Naive B cell (primary cell): ENCODE results near the gene PLA2G12B. TPM values are rescaled to one million over a fixed set of nuclear protein-coding genes. Genes with fewer than 3 reads are reported as not detected.
"Not testable (repeated sequence)": the region's sequence is repeated elsewhere in the genome, so short reads cannot be mapped to it uniquely, and the experiment has no call there.

Source experiments
- ATAC-seq, 2 donors: fragments of 150-1000 bp; cut with Tn5 transposase; 2 replicates each; pipeline ENCODE4 v1.10.0; 2021; ENCODE audit warnings: low read depth in 2 of 2, mild to moderate bottlenecking in 2 of 2, moderate library complexity in 2 of 2
- DNase-seq: peaks from one replicate; pipeline ENCODE4 v3.0.0; 2022
- H3K27ac Mint-ChIP-seq, 6 donors: one replicate each; pipeline ENCODE4 v1.8.0; 2020 to 2022; ENCODE audit warnings: mild to moderate bottlenecking in 6 of 6, mixed read lengths in 6 of 6, moderate library complexity in 5 of 6, inconsistent platforms in 2 of 6
- H3K27me3 Mint-ChIP-seq, 3 donors: one replicate each; pipeline ENCODE4 v1.8.0; 2021 to 2022; ENCODE audit warnings: mixed read lengths in 3 of 3, mild to moderate bottlenecking in 1 of 3
- H3K36me3 Mint-ChIP-seq, 2 donors: one replicate each; pipeline ENCODE4 v1.8.0; 2020 to 2022; ENCODE audit warnings: mixed read lengths in 2 of 2, inconsistent platforms in 1 of 2, mild to moderate bottlenecking in 1 of 2
- H3K4me1 Mint-ChIP-seq, 3 donors: one replicate each; pipeline ENCODE4 v1.8.0; 2020 to 2022; ENCODE audit warnings: mixed read lengths in 3 of 3, inconsistent platforms in 1 of 3, mild to moderate bottlenecking in 1 of 3, moderate library complexity in 1 of 3
- H3K4me3 Mint-ChIP-seq, 8 donors: one replicate each; pipeline ENCODE4 v1.8.0; 2020 to 2022; ENCODE audit warnings: mild to moderate bottlenecking in 8 of 8, mixed read lengths in 8 of 8, moderate library complexity in 8 of 8, inconsistent platforms in 2 of 8
- H3K9me3 Mint-ChIP-seq, 7 donors: one replicate each; pipeline ENCODE4 v1.8.0; 2020 to 2022; ENCODE audit warnings: mixed read lengths in 7 of 7, mild to moderate bottlenecking in 5 of 7, inconsistent platforms in 2 of 7, moderate library complexity in 1 of 7
- polyA plus RNA-seq, 6 donors: library from polyadenylated mRNA; unstranded; fragments of 300-500 nt; fragmentation: Illumina TruSeq; gene quantifications; one replicate each; pipeline ENCODE4 v1.2.3, GENCODE V29; 2021; ENCODE audit warnings: low read depth in 6 of 6

Gene PLA2G12B
- polyA plus RNA-seq, 6 donors from 2014 or later = not detected

DNA sequence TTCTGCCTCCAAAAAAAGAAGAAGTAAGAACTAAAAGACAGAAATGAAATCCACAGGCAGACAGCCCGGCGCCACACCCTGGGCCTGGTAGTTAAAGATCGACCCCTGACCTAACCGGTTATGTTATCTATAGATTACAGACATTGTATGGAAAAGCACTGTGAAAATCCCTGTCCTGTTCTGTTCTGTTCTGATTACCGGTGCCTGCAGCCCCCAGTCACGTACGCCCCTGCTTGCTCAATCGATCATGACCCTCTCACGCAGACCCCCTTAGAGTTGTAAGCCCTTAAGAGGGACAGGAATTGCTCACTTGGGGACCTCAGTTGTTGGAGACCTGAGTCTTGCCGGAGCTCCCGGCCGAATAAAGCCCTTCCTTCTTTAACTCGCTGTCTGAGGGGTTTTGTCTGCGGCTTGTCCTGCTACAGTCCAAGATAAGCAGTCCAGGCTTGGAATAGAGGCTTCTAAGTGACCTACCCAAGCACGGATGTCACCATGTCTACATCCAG lies 50.6 kb downstream of the PLA2G12B start:
- DNase-seq, H3K9me3 Mint-ChIP-seq, ATAC-seq, H3K36me3 Mint-ChIP-seq, H3K4me1 Mint-ChIP-seq, H3K4me3 Mint-ChIP-seq, H3K27me3 Mint-ChIP-seq: not testable (repeated sequence)
- H3K27ac Mint-ChIP-seq = peak overlapping the region in 1 of 6 donors; percentile 58

- H3K36me3 Mint-ChIP-seq = no peaks in the 10 kb centered on the region
- H3K9me3 Mint-ChIP-seq = no peaks in the 10 kb centered on the region
- no peak overlapping the region for H3K27ac Mint-ChIP-seq
- no peak overlapping the region for H3K4me3 Mint-ChIP-seq
- H3K4me1 Mint-ChIP-seq = peaks cover 0 to under 1% (median 0%) of the 10 kb centered on the region in 3 donors
- ATAC-seq (no peak), DNase-seq (no peak)
- H3K27me3 Mint-ChIP-seq = peaks cover 5 to 10% (median 6%) of the 10 kb centered on the region in 3 donors
Measured at GRCh38 chr10:72899545-72899944, 55.1 kb downstream of the PLA2G12B start.

GRCh38 chr10:72898616-72899015 lies 56.0 kb downstream of the PLA2G12B start:
- ATAC-seq (no peak), DNase-seq (no peak)
- H3K27me3 Mint-ChIP-seq = peaks cover 5 to 10% (median 6%) of the 10 kb centered on the region in 3 donors
- no peak overlapping the region for H3K4me3 Mint-ChIP-seq
- H3K9me3 Mint-ChIP-seq = no peaks in the 10 kb centered on the region
- no peak overlapping the region for H3K27ac Mint-ChIP-seq
- no peaks in the 10 kb centered on the region for H3K36me3 Mint-ChIP-seq
- no peaks in the 10 kb centered on the region for H3K4me1 Mint-ChIP-seq

GRCh38 chr10:72895236-72895850 lies 59.3 kb downstream of the PLA2G12B start:
- H3K27me3 Mint-ChIP-seq = peaks cover 5 to 10% (median 6%) of the 10 kb centered on the region in 3 donors
- ATAC-seq (no peak), DNase-seq (no peak)
- no peaks in the 10 kb centered on the region for H3K36me3 Mint-ChIP-seq
- H3K4me1 Mint-ChIP-seq = no peaks in the 10 kb centered on the region
- H3K4me3 Mint-ChIP-seq = no peak overlapping the region
- no peaks in the 10 kb centered on the region for H3K9me3 Mint-ChIP-seq
- H3K27ac Mint-ChIP-seq = no peak overlapping the region

GRCh38 chr10:72893136-72893798 lies 61.3 kb downstream of the PLA2G12B start, which contains the start of gene OIT3:
OIT3 (plus strand) TSS chr10:72893739; CDS start chr10:72893799, 60 bp downstream.
- no peak within 1 kb of the TSS for H3K4me3 Mint-ChIP-seq
- no peaks in the 10 kb centered on the region for H3K9me3 Mint-ChIP-seq
- ATAC-seq = no peak
- H3K4me1 Mint-ChIP-seq = no peaks in the 10 kb centered on the region
- DNase-seq = no peak
- no peak within 1 kb of the TSS for H3K27ac Mint-ChIP-seq
- peaks cover 5 to 6% of the 10 kb centered on the region in 2 donors for H3K36me3 Mint-ChIP-seq
- H3K27me3 Mint-ChIP-seq = peaks cover 5 to 10% (median 6%) of the 10 kb centered on the region in 3 donors

- Mint-ChIP-seq H3K27ac (no peak overlapping the region), H3K4me3 (no peak overlapping the region), H3K4me1 (peaks cover 6 to 11% (median 7%) of the 10 kb centered on the region in 3 donors), H3K9me3 (no peaks in the 10 kb centered on the region), H3K36me3 (peaks cover 12 to 14% of the 10 kb centered on the region in 2 donors), H3K27me3 (peaks cover 0 to 3% (median 2%) of the 10 kb centered on the region in 3 donors)
- DNase-seq = no peak
- ATAC-seq = no peak
Measured at GRCh38 chr10:72890086-72890485, 64.5 kb downstream of the PLA2G12B start.

DNA sequence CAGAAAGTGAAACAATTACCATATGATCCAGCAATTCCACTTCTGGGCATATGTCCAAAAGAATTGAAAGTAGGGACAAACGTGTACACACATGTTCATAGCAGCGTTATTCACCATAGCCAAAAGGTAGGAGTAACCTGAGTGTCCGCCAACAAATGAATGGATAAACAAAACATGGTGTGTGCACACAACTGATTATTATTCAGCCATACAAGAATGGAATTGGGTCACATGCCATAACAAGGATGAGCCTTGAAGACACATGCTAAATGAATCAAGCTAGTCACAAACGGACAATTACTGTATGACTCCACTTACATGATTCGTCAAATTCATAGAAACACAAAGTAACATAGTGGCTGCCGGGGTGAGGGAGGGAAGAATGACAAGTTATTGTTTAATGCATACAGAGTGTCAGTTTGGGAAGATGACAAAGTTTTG lies 65.2 kb downstream of the PLA2G12B start:
- DNase-seq = no peak
- Mint-ChIP-seq H3K9me3 (no peaks in the 10 kb centered on the region), H3K4me3 (no peak overlapping the region), H3K36me3 (peaks cover 18 to 21% of the 10 kb centered on the region in 2 donors), H3K27ac (peak overlapping the region in 2 of 6 donors; percentile 35 to 36), H3K4me1 (peaks cover 6 to 11% (median 7%) of the 10 kb centered on the region in 3 donors), H3K27me3 (no peaks in the 10 kb centered on the region)
- no peak for ATAC-seq

DNA sequence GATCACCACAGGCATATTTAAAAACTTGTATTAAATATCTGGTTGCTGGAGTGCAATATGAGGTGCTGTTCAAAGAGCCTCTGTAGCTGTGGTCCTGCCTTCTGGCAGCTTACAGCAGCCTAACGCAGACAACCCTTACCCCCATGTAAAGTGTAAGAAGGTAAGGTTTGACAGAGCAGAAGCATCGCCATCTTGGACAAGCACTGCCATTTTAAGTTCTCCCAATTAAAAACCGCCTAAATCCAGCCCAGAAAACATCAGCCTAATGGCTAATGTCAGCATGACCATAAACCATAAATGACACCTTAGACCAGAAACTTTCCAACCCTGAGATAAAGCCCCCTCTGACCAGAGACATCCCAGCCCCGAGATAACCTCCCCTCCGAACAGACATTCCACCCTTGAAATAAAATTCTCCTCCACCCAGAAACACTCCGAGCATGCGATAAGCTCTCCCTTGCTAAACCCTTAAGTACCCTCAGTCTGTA lies 66.4 kb downstream of the PLA2G12B start:
- Mint-ChIP-seq H3K4me1 (peaks cover 6 to 11% (median 7%) of the 10 kb centered on the region in 3 donors), H3K27ac (peak overlapping the region in 2 of 6 donors; percentile 43 to 58), H3K4me3 (no peak overlapping the region), H3K27me3 (no peaks in the 10 kb centered on the region), H3K36me3 (peaks cover 18 to 30% of the 10 kb centered on the region in 2 donors), H3K9me3 (peaks cover 0 to under 1% (median 0%) of the 10 kb centered on the region in 7 donors)
- ATAC-seq = no peak
- DNase-seq = no peak

DNA sequence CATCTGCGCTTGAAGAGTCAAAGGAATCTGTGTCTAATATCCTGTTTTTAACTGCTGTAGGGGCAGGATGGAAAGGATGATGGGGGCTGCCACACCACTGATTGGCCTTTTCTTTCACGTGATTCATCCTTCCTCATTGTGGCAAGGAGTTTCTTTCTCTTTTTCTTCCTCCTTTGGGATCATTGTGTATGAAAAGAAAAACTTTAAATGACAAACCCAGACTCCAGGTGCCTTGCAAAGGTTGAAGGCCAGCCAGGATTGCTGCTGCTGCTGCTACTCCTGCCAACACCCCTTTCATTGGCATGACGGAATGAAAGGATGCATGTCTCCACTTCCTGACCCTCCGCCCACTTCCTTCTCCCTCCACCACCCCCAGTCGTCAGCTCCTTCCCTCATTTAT lies 67.6 kb downstream of the PLA2G12B start:
- no peak for ATAC-seq
- no peaks in the 10 kb centered on the region for H3K27me3 Mint-ChIP-seq
- H3K4me3 Mint-ChIP-seq = peak overlapping the region in 7 of 8 donors; percentile 48 to 81 (median 75)
- H3K4me1 Mint-ChIP-seq = peaks cover 6 to 11% (median 7%) of the 10 kb centered on the region in 3 donors
- H3K27ac Mint-ChIP-seq = peak overlapping the region in 3 of 6 donors; percentile 31 to 94 (median 82)
- peaks cover 26 to 36% of the 10 kb centered on the region in 2 donors for H3K36me3 Mint-ChIP-seq
- no peak for DNase-seq
- peaks cover 0 to 11% (median 6%) of the 10 kb centered on the region in 7 donors for H3K9me3 Mint-ChIP-seq

DNA sequence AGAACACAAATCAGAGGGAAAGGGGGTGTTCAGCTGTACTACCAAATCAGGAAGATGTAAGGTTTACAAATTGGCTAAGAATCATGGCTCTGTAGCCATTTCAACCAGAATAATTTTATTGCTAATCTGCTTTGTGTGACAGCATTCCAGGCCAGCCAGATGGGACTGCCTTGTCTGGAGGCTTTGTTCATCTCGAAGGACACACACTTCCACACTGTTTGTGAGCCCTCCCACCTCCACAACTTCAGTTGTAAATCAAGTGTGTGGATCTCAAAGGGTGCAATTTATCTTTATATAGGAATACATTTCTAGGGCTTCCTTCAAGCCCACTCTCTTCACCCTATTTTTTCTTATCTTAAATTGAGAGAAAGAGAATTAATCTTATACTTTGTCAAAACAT lies 68.0 kb downstream of the PLA2G12B start:
- no peak for ATAC-seq
- peaks cover 6 to 11% (median 7%) of the 10 kb centered on the region in 3 donors for H3K4me1 Mint-ChIP-seq
- peaks cover 26 to 36% of the 10 kb centered on the region in 2 donors for H3K36me3 Mint-ChIP-seq
- H3K27ac Mint-ChIP-seq = peak overlapping the region in 2 of 6 donors; percentile 31 to 94
- H3K27me3 Mint-ChIP-seq = no peaks in the 10 kb centered on the region
- H3K4me3 Mint-ChIP-seq = peak overlapping the region in 3 of 8 donors; percentile 78 to 81 (median 79)
- peaks cover 2 to 15% (median 7%) of the 10 kb centered on the region in 7 donors for H3K9me3 Mint-ChIP-seq
- no peak for DNase-seq

DNA sequence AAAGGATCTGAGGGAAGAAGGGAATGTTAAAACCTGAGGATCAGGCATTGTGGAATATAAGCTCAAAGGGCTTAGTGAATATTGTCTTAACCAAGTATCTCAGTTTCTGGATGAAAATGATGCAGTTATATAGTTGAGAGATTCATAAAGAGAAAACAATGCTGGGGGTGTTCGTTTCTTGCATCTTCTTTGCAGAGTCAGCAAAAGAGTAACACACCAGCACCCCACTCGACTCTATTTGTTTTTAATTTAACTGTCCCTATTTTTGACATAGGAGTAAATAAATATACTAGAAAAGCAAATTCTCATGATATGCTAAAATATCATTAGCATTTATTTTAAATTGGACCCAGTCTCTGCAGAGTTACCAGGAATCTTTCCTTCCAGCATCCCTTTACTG lies 68.7 kb downstream of the PLA2G12B start:
- H3K27ac Mint-ChIP-seq = peak overlapping the region in 1 of 6 donors; percentile 5
- H3K4me3 Mint-ChIP-seq = no peak overlapping the region
- peaks cover 6 to 11% (median 7%) of the 10 kb centered on the region in 3 donors for H3K4me1 Mint-ChIP-seq
- DNase-seq (no peak), ATAC-seq (no peak)
- H3K36me3 Mint-ChIP-seq = peaks cover 26 to 36% of the 10 kb centered on the region in 2 donors
- H3K27me3 Mint-ChIP-seq = no peaks in the 10 kb centered on the region
- H3K9me3 Mint-ChIP-seq = peaks cover 2 to 22% (median 9%) of the 10 kb centered on the region in 7 donors
